Endothelial cell of umbilical vein (primary cell): ENCODE results near the gene PTPRD. TPM values are rescaled to one million over a fixed set of nuclear protein-coding genes. Genes with fewer than 3 reads are reported as not detected.

Experiments used
- BruUV-seq: library from RNA; stranded (reverse); fragments of 400-500 nt; replicated peaks from 2 replicates; lab custom pipeline; 2021; lab: Mats Ljungman, UMichigan
- CTCF ChIA-PET: fragments of 300-600, 350-600 bp; sonication (Branson Sonifier 250); formaldehyde crosslinking; loops from one replicate; lab custom pipeline; 2021; ENCODE audit warnings: antibody characterized with exemption, inconsistent platforms; lab: Charles Lee
- POLR2A ChIA-PET: fragments of 300-600, 350-600 bp; sonication (Branson Sonifier 250); formaldehyde crosslinking; loops from one replicate; lab custom pipeline; 2021; ENCODE audit warnings: antibody characterized with exemption, inconsistent platforms; lab: Charles Lee
- DNase-seq: peaks from one replicate; pipeline ENCODE4 v3.0.0-alpha.2; 2011; ENCODE audit warnings: low read depth, low spot score
- FAIRE-seq: peaks from 2 replicates; lab custom pipeline; 2011; peaks lifted over from hg19 to GRCh38; lab: Jason Lieb, UNC
- H2AFZ ChIP-seq: 2 replicates; pipeline ENCODE4 v1.6.0; 2012; ENCODE audit warnings: low read depth, low read length, control low read depth, inconsistent platforms
- H3K27ac ChIP-seq: 2 replicates; pipeline ENCODE4 v1.5.1; 2011; ENCODE audit warnings: low read depth, mild to moderate bottlenecking, control low read depth, low read length, moderate library complexity; ENCODE audit not compliant: insufficient read depth
- H3K27me3 ChIP-seq, 2 experiments: 2 replicates each; pipeline versions ENCODE4 v1.6.0 to v1.6.1; 2011; ENCODE audit warnings: low read length in 2 of 2, mixed read lengths in 1 of 2; ENCODE audit not compliant: control insufficient read depth in 2 of 2, insufficient read depth in 2 of 2
- H3K36me3 ChIP-seq, 2 experiments: 2 replicates in 1 of 2; 3 replicates in 1 of 2; pipeline ENCODE4 v1.5.1; 2011; ENCODE audit warnings: low read length in 2 of 2, mild to moderate bottlenecking in 1 of 2, moderate library complexity in 1 of 2; ENCODE audit not compliant: control insufficient read depth in 2 of 2, insufficient read depth in 2 of 2; ENCODE audit errors: extremely low read depth in 1 of 2
- H3K4me1 ChIP-seq: 3 replicates; pipeline ENCODE4 v1.5.1; 2011; ENCODE audit warnings: mild to moderate bottlenecking, low read length; ENCODE audit not compliant: control insufficient read depth, insufficient read depth; ENCODE audit errors: extremely low read depth
- H3K4me2 ChIP-seq: 2 replicates; pipeline ENCODE4 v1.6.1; 2011; ENCODE audit warnings: low read length, control low read depth, mixed read lengths; ENCODE audit not compliant: insufficient read depth
- H3K4me3 ChIP-seq, 3 experiments: fragments of 200-600 bp in 1 of 3; sonication (generic), shearing (Covaris generic) in 1 of 3; replicated peaks in 1 of 3; 2 replicates each; pipeline ENCODE4 v1.5.1; 2011 to 2016; ENCODE audit warnings: control low read depth in 3 of 3, low read length in 3 of 3, mild to moderate bottlenecking in 2 of 3, inconsistent platforms in 1 of 3, low read depth in 1 of 3, moderate library complexity in 1 of 3; ENCODE audit not compliant: insufficient read depth in 1 of 3
- H3K79me2 ChIP-seq: 2 replicates; pipeline ENCODE4 v1.6.0; 2012; ENCODE audit warnings: low read length, inconsistent platforms; ENCODE audit not compliant: control insufficient read depth, insufficient read depth
- H3K9ac ChIP-seq: replicated peaks from 2 replicates; pipeline ENCODE3; 2011; ENCODE audit warnings: low read length, control low read depth; ENCODE audit not compliant: insufficient read depth; ENCODE audit errors: extremely low read depth
- H3K9me1 ChIP-seq: replicated peaks from 3 replicates; pipeline ENCODE4 v1.6.0; 2011; ENCODE audit warnings: mild to moderate bottlenecking, low read length; ENCODE audit not compliant: control insufficient read depth, insufficient read depth; ENCODE audit errors: extremely low read depth
- H3K9me3 ChIP-seq: replicated peaks from 2 replicates; pipeline ENCODE4 v1.5.1; 2012; ENCODE audit warnings: low read length, inconsistent platforms; ENCODE audit not compliant: control insufficient read depth, insufficient read depth
- H4K20me1 ChIP-seq: replicated peaks from 2 replicates; pipeline ENCODE3; 2011; ENCODE audit warnings: mild to moderate bottlenecking, low read length; ENCODE audit not compliant: control insufficient read depth, insufficient read depth; ENCODE audit errors: extremely low read depth
- EZH2 ChIP-seq: IDR thresholded peaks from 2 replicates; pipeline ENCODE4 v1.6.1; 2012; ENCODE audit warnings: borderline replicate concordance, low read depth, mild to moderate bottlenecking, moderate library complexity, low read length, inconsistent platforms; ENCODE audit not compliant: severe bottlenecking
- FOS ChIP-seq: IDR thresholded peaks from 2 replicates; pipeline ENCODE4 v1.6.1; 2011; ENCODE audit warnings: mild to moderate bottlenecking, low read length, moderate library complexity, borderline replicate concordance; ENCODE audit not compliant: insufficient read depth
- GATA2 ChIP-seq: IDR thresholded peaks from 2 replicates; pipeline ENCODE4 v1.7.0; 2011; ENCODE audit warnings: low read depth, mild to moderate bottlenecking, moderate library complexity, mixed read lengths, low read length; ENCODE audit not compliant: insufficient read length, insufficient read depth
- JUN ChIP-seq: IDR thresholded peaks from 2 replicates; pipeline ENCODE4 v1.6.1; 2011; ENCODE audit warnings: borderline replicate concordance, low read depth; ENCODE audit not compliant: insufficient read length, insufficient read depth
- MYC ChIP-seq: IDR thresholded peaks from one replicate; pipeline ENCODE4 v1.6.1; 2011; ENCODE audit warnings: mild to moderate bottlenecking, low read depth, low read length
- POLR2A ChIP-seq: IDR thresholded peaks from 2 replicates; pipeline ENCODE4 v1.6.1; 2012; ENCODE audit warnings: low read depth, mild to moderate bottlenecking, control low read depth, low read length
- POLR2AphosphoS5 ChIP-seq: IDR thresholded peaks from 2 replicates; pipeline ENCODE4 v1.6.1; 2012; ENCODE audit warnings: low read depth, mild to moderate bottlenecking, control low read depth, low read length, moderate library complexity; ENCODE audit not compliant: insufficient read depth
- dilution Hi-C: fragments of 300-500 bp; cut with MboI; formaldehyde crosslinking; loops from one replicate; pipeline ENCODE4 v1.15.0; 2019; ENCODE audit warnings: low sequenced_read_pairs; ENCODE audit not compliant: extremely low pct_ligation_motif_present
- intact Hi-C: fragments of 100-400 bp; cut with micrococcal nuclease; formaldehyde crosslinking; loops from one replicate; pipeline ENCODE4 v1.10.0; 2022
- polyA plus RNA-seq, 4 experiments: library from polyadenylated mRNA; depleted of rRNA in 3 of 4; stranded (reverse) in 3 of 4; unstranded in 1 of 4; fragments of >200 nt; gene quantifications; 2 replicates each; pipeline versions ENCODE4 v1.2.1 to v1.2.3, GENCODE V29; 2011 to 2012; ENCODE audit warnings: missing spikeins in 1 of 4
- total RNA-seq: library from RNA; stranded (reverse); gene quantifications from 2 replicates; pipeline ENCODE4 v1.2.3, GENCODE V29; 2021
- TF ChIP-seq, protein P1 (sequence below): IDR thresholded peaks from 2 replicates; pipeline ENCODE4 v1.6.1; 2011; ENCODE audit not compliant: insufficient read depth, insufficient read length
- TF ChIP-seq, protein P2 (sequence below), 2 donors: IDR thresholded peaks; 1 replicate in 1 of 2; 2 replicates in 1 of 2; pipeline ENCODE4 v1.5.1; 2011; ENCODE audit warnings: low read length in 2 of 2, mild to moderate bottlenecking in 2 of 2, moderate library complexity in 2 of 2, control low read depth in 1 of 2, inconsistent platforms in 1 of 2, low read depth in 1 of 2; ENCODE audit not compliant: insufficient read depth in 1 of 2; ENCODE audit errors: extremely low read depth in 1 of 2

Gene PTPRD
- total and polyA plus RNA-seq, 2 donors (not counting 3 experiments of a cell fraction or from before 2014, with no cell fraction given): 5.5 to 5.7 TPM

DNA sequence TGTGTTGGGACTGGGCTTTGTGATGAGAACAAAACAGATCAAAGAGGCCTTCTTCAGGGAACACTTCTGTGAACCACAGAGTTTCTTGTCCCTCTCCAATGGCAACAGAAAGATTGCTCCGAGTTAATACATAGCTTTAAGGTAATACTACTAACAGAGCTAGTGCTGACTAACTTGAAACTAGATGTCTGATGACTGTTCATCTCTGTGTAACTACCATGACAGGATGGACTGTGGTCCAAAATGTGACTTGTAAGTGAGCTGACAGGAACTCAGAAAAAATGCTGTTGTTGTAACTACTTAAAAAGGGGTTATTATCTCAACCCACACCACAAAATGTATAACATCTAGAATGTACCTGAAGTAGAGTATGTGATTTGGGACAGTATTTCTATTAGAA lies 2183.0 kb downstream of the PTPRD start:
- Histone ChIP-seq H4K20me1 (no peaks in the 10 kb centered on the region), H2AFZ (no peak overlapping the region), H3K27me3 (no peaks in the 10 kb centered on the region), H3K9me3 (no peaks in the 10 kb centered on the region), H3K36me3 (no peaks in the 10 kb centered on the region), H3K9me1 (no peaks in the 10 kb centered on the region), H3K4me2 (no peak overlapping the region), H3K4me1 (peaks cover 9% of the 10 kb centered on the region), H3K79me2 (no peaks in the 10 kb centered on the region), H3K9ac (no peak overlapping the region), H3K27ac (no peak overlapping the region), H3K4me3 (no peak overlapping the region)
- CTCF ChIA-PET: interaction anchor here (1.1 kb wide), 1 partner anchor 54 kb away, joined by 3 read pairs; no protein-coding TSS in a partner anchor
- TF ChIP-seq GATA2: no peak
- TF ChIP-seq, protein P1, sequence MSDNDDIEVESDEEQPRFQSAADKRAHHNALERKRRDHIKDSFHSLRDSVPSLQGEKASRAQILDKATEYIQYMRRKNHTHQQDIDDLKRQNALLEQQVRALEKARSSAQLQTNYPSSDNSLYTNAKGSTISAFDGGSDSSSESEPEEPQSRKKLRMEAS: no peak
- TF ChIP-seq POLR2AphosphoS5: no peak
- TF ChIP-seq, protein P2, sequence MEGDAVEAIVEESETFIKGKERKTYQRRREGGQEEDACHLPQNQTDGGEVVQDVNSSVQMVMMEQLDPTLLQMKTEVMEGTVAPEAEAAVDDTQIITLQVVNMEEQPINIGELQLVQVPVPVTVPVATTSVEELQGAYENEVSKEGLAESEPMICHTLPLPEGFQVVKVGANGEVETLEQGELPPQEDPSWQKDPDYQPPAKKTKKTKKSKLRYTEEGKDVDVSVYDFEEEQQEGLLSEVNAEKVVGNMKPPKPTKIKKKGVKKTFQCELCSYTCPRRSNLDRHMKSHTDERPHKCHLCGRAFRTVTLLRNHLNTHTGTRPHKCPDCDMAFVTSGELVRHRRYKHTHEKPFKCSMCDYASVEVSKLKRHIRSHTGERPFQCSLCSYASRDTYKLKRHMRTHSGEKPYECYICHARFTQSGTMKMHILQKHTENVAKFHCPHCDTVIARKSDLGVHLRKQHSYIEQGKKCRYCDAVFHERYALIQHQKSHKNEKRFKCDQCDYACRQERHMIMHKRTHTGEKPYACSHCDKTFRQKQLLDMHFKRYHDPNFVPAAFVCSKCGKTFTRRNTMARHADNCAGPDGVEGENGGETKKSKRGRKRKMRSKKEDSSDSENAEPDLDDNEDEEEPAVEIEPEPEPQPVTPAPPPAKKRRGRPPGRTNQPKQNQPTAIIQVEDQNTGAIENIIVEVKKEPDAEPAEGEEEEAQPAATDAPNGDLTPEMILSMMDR (IDR thresholded peaks at IDR 0.05; ENCODE audit: extremely low read depth in 1 of 2, insufficient read depth in 1 of 2, low read depth in 1 of 2, low read length in 2 of 2): no peak
- no peak for TF ChIP-seq POLR2A
- no peak for TF ChIP-seq FOS
- no peak for TF ChIP-seq MYC
- no peak for TF ChIP-seq EZH2
- TF ChIP-seq JUN: no peak
- FAIRE-seq (no peak), DNase-seq (no peak)
- intact Hi-C loops (no loop called here), dilution Hi-C loops (no loop called here)
- POLR2A ChIA-PET: no interaction called here
- no TSS peak for BruUV-seq
